HEK293 (cell line): ENCODE data around the gene LRBA.
A peak's percentile ranks its signal among the peaks of the same experiment; 100 is the strongest.

ENCODE experiments used
- CTCF ChIA-PET: fragments of 350-600 bp; formaldehyde crosslinking; extraction: SDS; loops from one replicate; lab custom pipeline; 2021; ENCODE audit warnings: antibody characterized with exemption; lab: Yijun Ruan, JAX
- POLR2A ChIA-PET: fragments of 300-600 bp; formaldehyde crosslinking; extraction: SDS; loops from one replicate; lab custom pipeline; 2020; ENCODE audit warnings: antibody characterized with exemption, inconsistent platforms; lab: Yijun Ruan, JAX
- H3K27ac ChIP-seq: fragments of 200-500 bp; sonication (Bioruptor generic); 2 replicates; pipeline ENCODE4 v1.5.1; 2014; ENCODE audit warnings: low read depth, low read length, control low read depth, inconsistent platforms; ENCODE audit errors: extremely low read depth
- H3K36me3 ChIP-seq, 2 experiments: fragments of 200-500 bp in 1 of 2; sonication (Bioruptor generic) in 1 of 2; 1 replicate in 1 of 2; 2 replicates in 1 of 2; pipeline ENCODE4 v1.5.1; 2014 to 2017; ENCODE audit warnings: inconsistent platforms in 2 of 2, low read length in 2 of 2; ENCODE audit not compliant: control insufficient read depth in 2 of 2, insufficient read depth in 1 of 2
- H3K4me1 ChIP-seq: fragments of 200-500 bp; sonication (Bioruptor generic); 2 replicates; pipeline ENCODE4 v1.5.1; 2014; ENCODE audit warnings: mild to moderate bottlenecking, low read length, inconsistent platforms; ENCODE audit not compliant: control insufficient read depth, insufficient read depth
- H3K4me3 ChIP-seq: 2 replicates; pipeline ENCODE4 v1.5.1; 2011; ENCODE audit warnings: low read depth, mild to moderate bottlenecking, control low read depth, low read length, moderate library complexity
- H3K9me3 ChIP-seq: fragments of 200-500 bp; sonication (Bioruptor generic); 2 replicates; pipeline ENCODE4 v1.5.1; 2014; ENCODE audit warnings: low read depth, low read length, inconsistent platforms; ENCODE audit not compliant: control insufficient read depth, insufficient read depth
- KLF10 ChIP-seq: fragments of 450-650 bp; IDR thresholded peaks from 2 replicates; pipeline ENCODE4 v1.5.1; 2018; ENCODE audit warnings: missing biosample characterization, mild to moderate bottlenecking, missing genetic modification characterization
- KLF8 ChIP-seq: fragments of 450-650 bp; formaldehyde crosslinking; IDR thresholded peaks from 2 replicates; pipeline ENCODE4 v1.5.1; 2016; ENCODE audit warnings: missing biosample characterization, missing genetic modification characterization
- MYNN ChIP-seq: fragments of 450-650 bp; formaldehyde crosslinking; IDR thresholded peaks from 2 replicates; pipeline ENCODE4 v1.5.1; 2016; ENCODE audit warnings: missing biosample characterization, missing genetic modification characterization, borderline replicate concordance
- OSR2 ChIP-seq: fragments of 450-650 bp; formaldehyde crosslinking; IDR thresholded peaks from 2 replicates; pipeline ENCODE4 v1.5.1; 2016; ENCODE audit warnings: missing biosample characterization, missing genetic modification characterization
- PRDM1 ChIP-seq: fragments of 450-650 bp; formaldehyde crosslinking; IDR thresholded peaks from 2 replicates; pipeline ENCODE4; 2016; ENCODE audit warnings: missing biosample characterization, missing genetic modification characterization
- REPIN1 ChIP-seq: fragments of 450-650 bp; formaldehyde crosslinking; IDR thresholded peaks from 2 replicates; pipeline ENCODE4 v1.5.1; 2017; ENCODE audit warnings: missing biosample characterization, missing genetic modification characterization, low read depth
- ZBTB17 ChIP-seq: fragments of 450-650 bp; formaldehyde crosslinking; IDR thresholded peaks from 2 replicates; pipeline ENCODE4 v1.5.1; 2016; ENCODE audit warnings: missing biosample characterization, missing genetic modification characterization
- ZEB2 ChIP-seq: fragments of 450-650 bp; formaldehyde crosslinking; IDR thresholded peaks from 2 replicates; pipeline ENCODE4 v1.5.1; 2016; ENCODE audit warnings: missing biosample characterization, missing genetic modification characterization
- ZNF148 ChIP-seq: fragments of 450-650 bp; formaldehyde crosslinking; IDR thresholded peaks from 2 replicates; pipeline ENCODE4 v1.5.0; 2017; ENCODE audit warnings: missing biosample characterization, missing genetic modification characterization, borderline replicate concordance
- ZNF174 ChIP-seq: fragments of 450-650 bp; formaldehyde crosslinking; IDR thresholded peaks from 2 replicates; pipeline ENCODE4 v1.5.0; 2017; ENCODE audit warnings: missing biosample characterization, mild to moderate bottlenecking, missing genetic modification characterization
- ZNF221 ChIP-seq: fragments of 450-650 bp; formaldehyde crosslinking; IDR thresholded peaks from 2 replicates; pipeline ENCODE4 v1.5.1; 2017; ENCODE audit warnings: missing biosample characterization, missing genetic modification characterization, borderline replicate concordance
- ZNF335 ChIP-seq: fragments of 450-650 bp; formaldehyde crosslinking; conservative IDR thresholded peaks from 2 replicates; pipeline ENCODE4 v1.5.1; 2016; ENCODE audit warnings: missing biosample characterization, missing genetic modification characterization
- ZNF366 ChIP-seq: fragments of 450-650 bp; formaldehyde crosslinking; conservative IDR thresholded peaks from 2 replicates; pipeline ENCODE4 v1.5.1; 2016; ENCODE audit warnings: missing biosample characterization, missing genetic modification characterization
- ZNF404 ChIP-seq: fragments of 450-650 bp; formaldehyde crosslinking; IDR thresholded peaks from 2 replicates; pipeline ENCODE4 v1.5.1; 2017; ENCODE audit warnings: missing biosample characterization, missing genetic modification characterization
- ZNF426 ChIP-seq: fragments of 450-650 bp; formaldehyde crosslinking; IDR thresholded peaks from 2 replicates; pipeline ENCODE4 v1.5.1; 2017; ENCODE audit warnings: missing biosample characterization, missing genetic modification characterization, mild to moderate bottlenecking, inconsistent platforms, moderate library complexity
- ZNF433 ChIP-seq: fragments of 450-650 bp; formaldehyde crosslinking; IDR thresholded peaks from 2 replicates; pipeline ENCODE4 v1.5.1; 2016; ENCODE audit warnings: missing biosample characterization, missing genetic modification characterization, low read depth
- ZNF449 ChIP-seq: fragments of 450-650 bp; formaldehyde crosslinking; IDR thresholded peaks from 2 replicates; pipeline ENCODE4 v1.5.1; 2017; ENCODE audit warnings: missing biosample characterization, mild to moderate bottlenecking, missing genetic modification characterization, moderate library complexity
- ZNF558 ChIP-seq: fragments of 450-650 bp; formaldehyde crosslinking; IDR thresholded peaks from 2 replicates; pipeline ENCODE4 v1.5.1; 2016; ENCODE audit warnings: missing biosample characterization, missing genetic modification characterization
- ZNF561 ChIP-seq: fragments of 450-650 bp; IDR thresholded peaks from 2 replicates; pipeline ENCODE4 v1.5.1; 2018; ENCODE audit warnings: missing biosample characterization, missing genetic modification characterization, borderline replicate concordance
- ZNF610 ChIP-seq: fragments of 450-650 bp; formaldehyde crosslinking; IDR thresholded peaks from 2 replicates; pipeline ENCODE4 v1.5.1; 2016; ENCODE audit warnings: missing biosample characterization, missing genetic modification characterization, borderline replicate concordance
- ZNF626 ChIP-seq: fragments of 450-650 bp; sonication (Bioruptor Pico); formaldehyde crosslinking; IDR thresholded peaks from 2 replicates; pipeline ENCODE4 v1.5.1; 2018; ENCODE audit warnings: missing biosample characterization, missing genetic modification characterization, inconsistent platforms
- ZNF629 ChIP-seq: fragments of 450-650 bp; formaldehyde crosslinking; IDR thresholded peaks from 2 replicates; pipeline ENCODE4 v1.5.1; 2017; ENCODE audit warnings: missing biosample characterization, missing genetic modification characterization
- TF ChIP-seq, protein P1 (sequence below): fragments of 450-650 bp; IDR thresholded peaks from 2 replicates; pipeline ENCODE4 v1.5.1; 2018; ENCODE audit warnings: missing biosample characterization, mild to moderate bottlenecking, missing genetic modification characterization
- TF ChIP-seq, protein P2 (sequence below): fragments of 450-650 bp; formaldehyde crosslinking; IDR thresholded peaks from 2 replicates; pipeline ENCODE4 v1.5.1; 2016; ENCODE audit warnings: missing biosample characterization, missing genetic modification characterization, borderline replicate concordance

Gene LRBA

GRCh38 chr4:150784305-150784704 lies 230.8 kb downstream of the LRBA start (continued):
- no peak for TF ChIP-seq ZNF148
- TF ChIP-seq, all 188 proteins: peak for 0

DNA sequence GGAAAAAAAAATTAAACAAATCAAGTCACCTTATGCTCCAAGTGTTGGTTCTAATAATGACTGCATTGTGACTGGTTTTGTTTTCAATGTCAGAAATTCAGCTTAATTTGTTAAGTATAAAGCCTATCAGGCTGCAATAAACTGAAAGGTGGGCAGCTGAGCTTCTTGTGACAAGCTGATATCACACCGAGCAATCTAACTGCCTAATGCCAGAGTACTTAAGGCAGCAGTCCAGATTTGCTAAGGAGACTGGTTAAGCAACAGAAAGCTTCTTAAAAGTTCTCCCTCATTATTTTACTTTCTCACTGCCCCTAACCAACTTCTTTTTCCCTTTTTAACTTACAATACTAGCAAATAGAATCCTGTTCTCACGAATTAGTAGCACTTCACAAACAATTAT lies 232.2 kb downstream of the LRBA start:
- Histone ChIP-seq H3K9me3 (no peaks in the 10 kb centered on the region), H3K36me3 (no peaks in the 10 kb centered on the region), H3K27ac (no peak overlapping the region; the same call in 1 of the 2 replicates), H3K4me3 (no peak overlapping the region), H3K4me1 (peaks cover 25% of the 10 kb centered on the region)
- POLR2A ChIA-PET: no interaction called here
- TF ChIP-seq PRDM1 (tag by site-specific recombination): 0 out of 2 replicates have a peak, but pooled peaks have one; percentile 8
- no peak for TF ChIP-seq ZNF404
- TF ChIP-seq ZNF433 (tag by site-specific recombination): no peak
- CTCF ChIA-PET: no interaction called here

DNA sequence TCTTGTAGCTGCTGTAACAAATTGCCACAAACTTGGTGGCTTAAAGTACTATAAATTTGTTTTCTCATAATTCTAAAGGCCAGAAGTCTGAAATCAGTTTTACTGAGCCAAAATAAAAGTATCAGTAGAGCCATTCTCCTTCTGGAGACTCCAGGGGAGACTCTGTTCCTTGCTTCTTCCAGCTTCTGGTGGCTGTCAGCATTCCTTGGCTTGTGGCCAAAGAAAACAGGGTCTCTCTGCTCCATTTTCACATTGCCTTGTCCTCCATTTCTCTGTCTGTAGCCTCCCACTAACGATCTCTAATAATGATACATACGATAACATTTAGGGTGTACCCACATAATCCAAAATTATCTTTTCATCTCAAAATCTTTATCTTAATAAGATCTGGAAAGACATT lies 232.8 kb downstream of the LRBA start:
- no peak overlapping the region for H3K4me3 ChIP-seq
- ChIA-PET POLR2A (no interaction called here), CTCF (no interaction called here)
- H3K36me3 ChIP-seq: no peaks in the 10 kb centered on the region
- no peak overlapping the region; the same call in 1 of the 2 replicates for H3K27ac ChIP-seq
- no peaks in the 10 kb centered on the region for H3K9me3 ChIP-seq
- H3K4me1 ChIP-seq: peaks cover 25% of the 10 kb centered on the region
- TF ChIP-seq REPIN1 (no peak), ZEB2 (tag by site-specific recombination) (0 out of 2 replicates have a peak, but pooled peaks have one; percentile 29), ZNF366 (tag by site-specific recombination) (peak; percentile 50), ZNF335 (tag by site-specific recombination) (peak; percentile 38; the same call in 1 of the 2 replicates), ZNF221 (no peak), ZBTB17 (tag by site-specific recombination) (peak; percentile 68; the same call in 1 of the 2 replicates), ZNF610 (tag by site-specific recombination) (0 out of 2 replicates have a peak, but pooled peaks have one; percentile 31), ZNF426 (tag by site-specific recombination) (no peak), ZNF626 (tag by site-specific recombination) (no peak), ZNF629 (tag by site-specific recombination) (no peak), ZNF561 (tag by site-specific recombination) (0 out of 2 replicates have a peak, but pooled peaks have one; percentile 48), ZNF449 (peak; percentile 30; the same call in 1 of the 2 replicates), KLF10 (tag by site-specific recombination) (peak; percentile 47), ZNF558 (tag by site-specific recombination) (0 out of 2 replicates have a peak, but pooled peaks have one; percentile 36), MYNN (tag by site-specific recombination) (0 out of 2 replicates have a peak, but pooled peaks have one; percentile 30), OSR2 (tag by site-specific recombination) (peak; percentile 89), ZNF174 (no peak), KLF8 (0 out of 2 replicates have a peak, but pooled peaks have one; percentile 10)
- TF ChIP-seq, protein P1, sequence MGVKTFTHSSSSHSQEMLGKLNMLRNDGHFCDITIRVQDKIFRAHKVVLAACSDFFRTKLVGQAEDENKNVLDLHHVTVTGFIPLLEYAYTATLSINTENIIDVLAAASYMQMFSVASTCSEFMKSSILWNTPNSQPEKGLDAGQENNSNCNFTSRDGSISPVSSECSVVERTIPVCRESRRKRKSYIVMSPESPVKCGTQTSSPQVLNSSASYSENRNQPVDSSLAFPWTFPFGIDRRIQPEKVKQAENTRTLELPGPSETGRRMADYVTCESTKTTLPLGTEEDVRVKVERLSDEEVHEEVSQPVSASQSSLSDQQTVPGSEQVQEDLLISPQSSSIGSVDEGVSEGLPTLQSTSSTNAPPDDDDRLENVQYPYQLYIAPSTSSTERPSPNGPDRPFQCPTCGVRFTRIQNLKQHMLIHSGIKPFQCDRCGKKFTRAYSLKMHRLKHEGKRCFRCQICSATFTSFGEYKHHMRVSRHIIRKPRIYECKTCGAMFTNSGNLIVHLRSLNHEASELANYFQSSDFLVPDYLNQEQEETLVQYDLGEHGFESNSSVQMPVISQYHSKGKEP (tag by site-specific recombination): no peak
- TF ChIP-seq, protein P2, sequence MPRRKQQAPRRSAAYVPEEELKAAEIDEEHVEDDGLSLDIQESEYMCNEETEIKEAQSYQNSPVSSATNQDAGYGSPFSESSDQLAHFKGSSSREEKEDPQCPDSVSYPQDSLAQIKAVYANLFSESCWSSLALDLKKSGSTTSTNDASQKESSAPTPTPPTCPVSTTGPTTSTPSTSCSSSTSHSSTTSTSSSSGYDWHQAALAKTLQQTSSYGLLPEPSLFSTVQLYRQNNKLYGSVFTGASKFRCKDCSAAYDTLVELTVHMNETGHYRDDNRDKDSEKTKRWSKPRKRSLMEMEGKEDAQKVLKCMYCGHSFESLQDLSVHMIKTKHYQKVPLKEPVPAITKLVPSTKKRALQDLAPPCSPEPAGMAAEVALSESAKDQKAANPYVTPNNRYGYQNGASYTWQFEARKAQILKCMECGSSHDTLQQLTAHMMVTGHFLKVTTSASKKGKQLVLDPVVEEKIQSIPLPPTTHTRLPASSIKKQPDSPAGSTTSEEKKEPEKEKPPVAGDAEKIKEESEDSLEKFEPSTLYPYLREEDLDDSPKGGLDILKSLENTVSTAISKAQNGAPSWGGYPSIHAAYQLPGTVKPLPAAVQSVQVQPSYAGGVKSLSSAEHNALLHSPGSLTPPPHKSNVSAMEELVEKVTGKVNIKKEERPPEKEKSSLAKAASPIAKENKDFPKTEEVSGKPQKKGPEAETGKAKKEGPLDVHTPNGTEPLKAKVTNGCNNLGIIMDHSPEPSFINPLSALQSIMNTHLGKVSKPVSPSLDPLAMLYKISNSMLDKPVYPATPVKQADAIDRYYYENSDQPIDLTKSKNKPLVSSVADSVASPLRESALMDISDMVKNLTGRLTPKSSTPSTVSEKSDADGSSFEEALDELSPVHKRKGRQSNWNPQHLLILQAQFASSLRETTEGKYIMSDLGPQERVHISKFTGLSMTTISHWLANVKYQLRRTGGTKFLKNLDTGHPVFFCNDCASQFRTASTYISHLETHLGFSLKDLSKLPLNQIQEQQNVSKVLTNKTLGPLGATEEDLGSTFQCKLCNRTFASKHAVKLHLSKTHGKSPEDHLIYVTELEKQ (tag by site-specific recombination): 0 out of 2 replicates have a peak, but pooled peaks have one; percentile 27
